GM19395 (cell line): ENCODE data around the gene BAIAP3.
A peak's percentile ranks its signal among the peaks of the same experiment; 100 is the strongest.
"Not testable (repeated sequence)": the region's sequence is repeated elsewhere in the genome, so short reads cannot be mapped to it uniquely, and the experiment has no call there.

Experiments used
- ATAC-seq: cut with Tn5 transposase; IDR thresholded peaks from one replicate; pipeline ENCODE4 v1.9.1; 2021; ENCODE audit warnings: mild to moderate bottlenecking, moderate library complexity; ENCODE audit not compliant: unreplicated experiment

The BAIAP3 gene

DNA sequence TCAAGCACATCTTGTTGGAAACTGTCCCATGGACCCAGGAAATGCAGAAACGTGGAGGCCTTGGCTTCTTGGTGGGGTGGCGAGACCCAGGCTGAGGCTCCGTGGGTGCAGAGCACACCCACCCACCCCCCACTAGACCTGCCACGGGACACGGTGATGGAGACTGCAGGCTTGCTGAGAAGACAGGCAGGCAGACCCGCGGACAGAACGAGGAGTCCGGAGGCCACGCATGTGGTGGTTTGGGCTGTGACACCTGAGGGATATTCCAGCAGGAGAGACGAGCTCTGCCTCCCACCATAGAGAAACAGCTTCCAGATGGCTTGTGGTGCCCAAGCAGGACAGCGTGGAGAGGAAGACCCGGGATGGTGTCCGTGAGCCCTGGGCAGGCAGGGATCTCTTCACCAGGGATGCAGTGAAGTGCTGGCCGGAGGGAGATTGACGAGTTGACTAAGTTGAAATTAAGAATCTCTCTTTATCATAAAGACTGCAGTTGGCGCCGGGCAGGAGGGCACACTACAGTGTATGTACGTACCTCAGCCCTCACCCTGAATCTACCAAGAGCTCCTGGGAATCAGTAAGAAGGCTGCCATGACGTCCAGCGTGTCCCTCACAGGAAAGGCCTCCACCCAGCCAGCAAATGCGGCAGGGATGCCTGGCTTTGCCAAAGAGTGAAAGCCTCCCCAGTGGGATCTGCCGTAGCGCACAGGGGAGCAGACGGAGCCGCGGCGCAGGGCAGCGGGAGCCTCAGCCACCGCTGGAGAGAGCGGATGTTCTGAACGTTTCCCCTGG, 15.8 kb upstream of the BAIAP3 start:
- ATAC-seq, result no peak

- no peak for ATAC-seq
Measured at GRCh38 chr16:1318268-1318545, 15.2 kb upstream of the BAIAP3 start.

DNA sequence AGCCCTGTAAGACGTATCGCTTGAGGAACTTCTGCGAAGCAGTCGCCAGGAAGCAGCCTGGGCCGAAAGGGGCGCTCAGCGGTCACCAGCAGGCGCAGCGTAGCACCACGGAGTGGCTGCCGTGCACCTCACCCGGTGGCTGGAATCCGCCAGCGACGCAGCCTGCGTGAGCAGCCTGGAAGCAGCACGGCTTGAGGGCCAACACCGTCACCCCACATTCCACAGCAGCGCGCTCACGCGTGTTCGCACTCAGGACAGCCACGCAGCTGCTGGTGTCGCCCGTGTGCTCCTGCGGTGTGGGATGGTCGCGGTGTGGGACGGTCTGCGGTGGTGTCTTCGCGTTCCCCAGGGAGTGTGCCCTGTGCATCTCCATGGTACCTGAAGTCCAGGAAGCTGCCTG, 14.4 kb upstream of the BAIAP3 start:
- no peak for ATAC-seq

GRCh38 chr16:1320097-1320496, 13.3 kb upstream of the BAIAP3 start:
- ATAC-seq, result no peak

DNA sequence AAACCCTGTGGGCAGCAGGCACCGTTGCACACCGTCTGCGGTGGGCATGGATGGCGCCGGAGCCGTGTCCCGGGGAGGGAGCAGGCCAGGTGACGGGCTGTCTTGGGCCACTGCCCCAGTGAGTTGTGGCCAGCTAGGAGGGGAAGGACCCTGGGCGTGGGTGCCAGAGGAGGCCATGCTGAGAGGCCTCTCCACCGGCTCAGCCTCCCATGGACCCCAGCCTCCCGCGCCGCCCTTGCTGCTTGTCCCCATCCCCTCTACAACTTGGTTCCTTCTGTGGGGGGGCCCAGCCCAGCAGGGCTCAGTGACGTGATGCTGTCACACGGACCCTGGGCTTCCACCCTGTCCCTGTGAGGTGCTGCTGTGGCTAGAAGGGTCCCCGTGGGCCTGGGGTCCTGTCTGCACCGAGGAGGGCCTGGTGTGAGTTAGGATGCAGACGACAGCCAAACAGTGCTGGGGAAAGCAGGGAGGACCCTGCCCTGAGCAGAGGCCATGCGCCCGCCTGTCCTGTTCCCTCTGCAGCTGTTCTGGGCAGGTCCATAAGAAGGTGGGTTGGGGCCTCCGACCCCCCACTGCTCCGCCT, 12.7 kb upstream of the BAIAP3 start:
- ATAC-seq, result no peak

- ATAC-seq, result no peak
Measured at GRCh38 chr16:1322407-1322806, 11.0 kb upstream of the BAIAP3 start.

DNA sequence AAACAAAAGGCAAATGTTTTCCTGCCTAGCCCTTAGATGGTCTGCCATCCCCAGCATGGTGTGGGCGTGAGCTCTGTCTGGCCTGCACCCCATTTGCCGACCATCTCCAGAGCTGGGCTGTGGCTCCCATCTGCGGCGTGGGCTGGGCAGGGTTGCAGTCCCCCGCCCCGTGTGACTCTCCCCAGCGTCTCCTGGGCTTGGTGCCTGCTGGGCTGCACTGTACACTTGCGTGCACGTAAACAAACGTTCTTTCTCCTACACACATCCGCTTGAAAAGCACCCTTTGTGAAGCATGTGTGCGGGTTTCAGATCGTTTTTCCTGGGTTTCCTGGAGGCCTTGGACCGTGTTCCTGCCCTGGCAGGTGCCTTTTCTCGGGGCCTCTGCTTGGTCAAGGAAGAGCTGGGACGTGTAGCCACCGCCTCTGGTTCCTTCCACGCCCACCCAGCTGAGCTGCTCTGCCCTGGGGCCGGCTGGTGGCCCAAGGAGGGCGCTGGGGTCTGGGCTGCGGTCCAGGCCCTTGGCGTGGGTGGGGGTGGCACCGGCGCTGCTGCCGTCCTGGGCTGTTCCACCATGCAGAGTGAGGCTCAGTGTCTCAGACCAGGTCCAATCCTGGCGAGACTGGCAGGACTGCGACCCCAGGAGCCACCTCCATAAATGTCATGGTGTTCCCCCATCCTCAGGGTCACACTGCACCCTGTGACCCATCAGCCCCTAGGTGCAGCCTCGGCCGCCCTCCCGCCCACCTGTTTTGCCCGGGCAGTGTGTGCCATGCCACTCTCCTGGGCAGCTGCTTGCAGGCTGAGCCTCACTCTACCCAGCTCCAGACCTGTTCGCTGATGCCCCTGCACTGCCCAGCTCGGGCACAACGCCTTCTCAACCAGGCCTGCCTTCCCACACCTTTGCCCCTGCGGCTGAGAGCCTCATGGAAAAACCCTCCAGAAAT, 9.9 kb upstream of the BAIAP3 start:
- no peak for ATAC-seq

- ATAC-seq, result no peak
Measured at GRCh38 chr16:1324286-1324826, 9.1 kb upstream of the BAIAP3 start.

GRCh38 chr16:1325261-1325660, 8.2 kb upstream of the BAIAP3 start:
- ATAC-seq, result no peak

DNA sequence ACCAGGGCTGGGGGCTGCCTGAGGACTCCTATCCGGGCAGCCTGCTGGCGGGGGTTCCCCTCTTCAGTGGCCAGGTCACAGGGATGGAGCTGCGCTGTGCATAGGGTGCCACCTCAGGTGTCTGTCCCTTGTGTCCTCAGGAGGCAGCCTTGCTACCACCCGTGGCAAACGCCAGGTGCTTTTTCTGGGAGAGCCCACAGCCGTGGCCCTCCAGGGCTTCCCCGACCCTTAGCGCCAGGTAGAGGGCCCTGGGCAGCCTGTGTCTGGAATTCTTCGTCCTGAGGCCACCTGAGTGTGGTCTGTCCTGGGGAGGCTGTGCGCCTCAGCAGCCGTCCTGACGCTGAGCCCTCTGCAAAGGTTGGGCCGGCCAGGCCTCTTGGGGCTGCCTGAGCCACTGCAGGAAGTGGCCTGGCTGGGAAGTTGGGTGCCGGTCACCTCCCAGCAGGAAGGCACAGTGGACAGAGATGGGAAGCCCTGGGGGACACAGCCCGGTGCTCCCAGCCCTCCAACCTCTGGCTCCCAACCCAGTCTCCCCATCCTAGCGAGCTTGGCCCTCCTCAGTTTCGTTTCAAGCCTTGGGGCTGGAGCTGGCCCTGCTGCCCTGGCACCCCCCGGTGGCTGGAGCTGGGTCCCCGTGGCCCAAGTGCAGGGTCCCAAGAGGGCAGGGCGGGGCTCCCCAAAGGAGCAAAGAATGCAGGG, 7.6 kb upstream of the BAIAP3 start:
- no peak for ATAC-seq

GRCh38 chr16:1326391-1326790, 7.1 kb upstream of the BAIAP3 start:
- ATAC-seq, result no peak

DNA sequence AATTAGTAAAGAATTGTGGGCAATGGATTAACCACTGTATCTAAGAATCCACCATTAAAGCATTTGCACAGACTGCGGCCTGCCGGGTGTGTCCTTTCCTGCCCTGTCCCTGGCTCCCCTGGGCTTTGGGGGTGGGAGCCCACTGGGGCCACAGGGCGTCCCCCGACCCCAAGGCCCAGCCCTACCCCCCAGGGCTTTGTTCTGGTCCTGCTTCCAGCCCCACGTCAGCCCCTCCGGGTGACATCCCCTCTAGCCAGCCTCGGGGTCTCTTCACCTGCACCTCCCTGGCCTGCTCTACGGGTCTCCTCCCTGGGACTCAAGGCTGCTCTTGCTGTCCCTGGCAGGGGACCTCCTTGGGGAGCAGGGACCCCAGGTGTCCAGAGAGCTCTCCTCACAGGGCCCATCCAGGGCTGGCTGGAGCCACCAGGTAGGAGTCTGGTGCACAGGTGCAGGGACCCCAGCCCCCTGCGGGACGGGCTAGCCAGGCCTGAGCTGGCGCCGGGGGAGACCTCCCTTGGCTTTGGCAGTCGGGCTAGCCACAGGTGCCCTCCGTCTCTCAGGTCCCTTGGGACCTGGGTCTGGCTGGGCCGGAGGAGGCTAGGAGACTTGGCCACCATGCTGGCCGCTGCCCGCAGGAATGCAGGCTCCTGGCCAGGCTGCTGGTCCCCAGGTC, 6.4 kb upstream of the BAIAP3 start:
- ATAC-seq, result no peak

DNA sequence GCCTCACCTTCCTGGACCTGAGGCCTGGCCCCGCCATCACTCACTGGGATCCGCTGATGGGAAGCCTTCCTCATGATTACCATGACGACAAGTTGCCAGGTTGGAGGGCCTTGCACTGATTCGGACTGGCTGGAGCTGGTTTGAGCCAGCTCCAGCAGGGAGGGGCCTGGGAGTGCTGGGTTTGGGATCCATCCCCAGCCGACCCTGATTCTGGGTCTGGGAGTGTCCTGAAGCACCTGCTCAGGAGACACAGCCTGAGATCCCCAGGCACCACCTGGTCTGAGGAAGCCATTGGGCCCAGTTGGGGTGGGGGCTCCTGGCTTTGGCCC, 5.9 kb upstream of the BAIAP3 start:
- ATAC-seq, result no peak

DNA sequence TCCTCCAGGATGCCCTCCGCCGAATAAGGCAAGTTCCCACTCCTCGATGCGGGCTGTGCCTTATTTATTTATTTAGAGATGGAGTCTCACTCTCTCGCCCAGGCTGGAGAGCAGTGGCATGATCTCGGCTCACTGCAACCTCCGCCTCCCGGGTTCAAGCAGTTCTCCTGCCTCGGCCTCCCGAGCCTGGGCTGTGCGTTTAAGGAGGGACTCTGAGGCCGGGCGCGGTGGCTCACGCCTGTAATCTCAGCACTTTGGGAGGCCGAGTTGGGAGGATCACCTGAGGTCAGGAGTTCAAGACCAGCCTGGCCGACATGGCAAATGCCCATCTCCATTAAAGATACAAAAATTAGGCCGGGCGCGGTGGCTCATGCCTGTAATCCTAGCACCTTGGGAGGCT, 5.3 kb upstream of the BAIAP3 start:
- ATAC-seq, result not testable (repeated sequence)

DNA sequence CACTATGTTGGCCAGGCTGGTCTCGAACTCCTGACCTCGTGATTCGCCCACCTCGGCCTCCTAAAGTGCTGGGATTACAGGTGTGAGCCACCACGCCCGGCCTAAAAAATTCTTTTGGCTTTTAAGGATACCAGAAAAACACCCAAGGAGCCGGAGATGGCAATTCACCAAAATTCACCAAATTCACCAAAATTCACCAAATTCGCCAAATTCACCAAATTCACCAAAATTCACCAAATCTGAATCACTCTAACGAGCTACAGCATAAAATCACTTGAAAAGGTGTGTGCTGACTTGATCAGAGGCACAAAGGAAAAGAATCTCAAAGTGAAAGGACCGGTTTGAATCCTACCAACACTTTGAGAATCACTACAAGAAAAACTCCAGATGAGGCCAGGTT, 4.5 kb upstream of the BAIAP3 start:
- not testable (repeated sequence) for ATAC-seq

DNA sequence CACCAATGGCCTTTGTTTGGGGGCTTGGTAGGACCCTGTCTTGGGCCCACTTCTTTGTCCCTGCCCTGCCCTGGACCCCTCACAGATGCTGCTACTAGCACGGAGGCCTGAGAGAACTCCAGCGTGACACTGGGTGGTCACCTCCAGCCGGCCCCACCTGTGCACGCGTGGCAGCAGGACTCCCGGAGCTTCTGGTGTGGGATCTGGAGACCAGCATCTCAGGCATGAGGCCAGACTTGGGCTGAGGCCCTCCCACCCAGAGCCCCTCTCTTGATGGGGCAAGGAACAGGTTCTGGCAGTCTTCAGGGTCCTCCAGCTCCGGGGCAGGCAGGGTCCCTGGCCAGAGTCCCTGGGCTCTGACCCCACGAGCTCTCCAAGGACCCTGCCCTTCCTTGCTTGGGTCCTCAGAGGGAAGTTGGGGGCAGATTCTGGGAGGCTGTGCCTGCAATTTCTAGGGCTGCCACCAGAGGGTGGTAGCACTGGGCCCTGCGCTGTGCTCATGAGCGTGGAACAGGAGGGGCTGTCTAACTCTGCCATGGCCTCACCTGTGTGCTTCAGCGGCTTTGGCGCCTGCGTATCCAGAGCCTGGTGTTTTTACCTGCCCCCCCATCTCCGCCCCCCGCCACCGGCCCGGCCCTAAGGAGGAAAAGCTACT, 3.1 kb upstream of the BAIAP3 start:
- ATAC-seq, result no peak

GRCh38 chr16:1330931-1331711, 2.3 kb upstream of the BAIAP3 start:
- ATAC-seq, result peak; percentile 16

DNA sequence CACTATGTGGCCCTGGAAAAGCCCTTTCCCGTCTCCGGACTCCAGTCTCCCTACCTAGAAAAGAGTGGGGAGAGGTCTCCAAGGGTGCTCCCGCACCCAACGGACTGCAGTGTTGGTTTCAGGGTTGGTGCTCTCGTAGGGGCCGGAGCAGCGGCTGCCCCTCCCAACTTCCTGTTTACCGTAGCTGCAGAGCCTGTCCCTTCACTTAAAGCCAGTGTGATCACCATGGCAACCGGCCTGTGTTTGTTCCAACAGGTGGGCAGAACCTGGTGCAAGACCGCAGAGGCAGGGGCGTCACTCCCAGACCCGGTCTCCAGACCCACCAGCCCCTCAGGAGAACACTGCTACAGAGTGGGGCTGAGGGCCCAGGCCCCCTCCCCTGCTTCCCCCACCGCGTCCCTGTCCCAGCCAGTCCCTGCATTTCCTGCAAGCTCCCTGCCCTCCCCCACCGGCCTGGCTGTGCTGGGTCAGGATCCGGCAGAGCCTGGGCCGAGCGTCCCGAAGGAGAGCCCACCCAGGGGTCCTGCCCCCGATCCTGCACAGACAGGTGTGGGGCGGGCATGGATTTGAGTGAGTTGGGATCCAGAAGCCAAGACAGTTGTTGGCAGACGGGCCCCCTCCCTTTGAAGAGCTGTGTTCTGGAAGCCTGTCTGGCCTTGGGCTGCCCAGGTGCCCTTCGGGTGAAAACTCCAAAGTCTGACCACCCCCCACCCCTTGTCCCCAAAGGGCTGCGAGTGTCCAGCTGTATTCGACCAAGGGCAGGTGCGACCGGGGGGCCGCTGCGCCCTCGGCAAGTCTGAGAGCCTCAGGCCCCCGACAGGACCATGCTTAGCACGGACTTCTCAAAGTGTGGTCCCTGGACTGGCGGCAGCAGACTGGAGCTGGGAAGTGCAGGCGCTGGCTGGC, 1.5 kb upstream of the BAIAP3 start:
- peak; percentile 52 for ATAC-seq
